UCSD-AML1 (cell line): ENCODE measurements around the gene TSPO.

ENCODE experiments used
- DNase-seq: peaks from one replicate; lab custom pipeline; 2025; ENCODE audit not compliant: unreplicated experiment; lab: John Stamatoyannopoulos, UW

TSPO gene

GRCh38 chr22:43174941-43175531 lies 23.7 kb downstream of the TSPO start:
- no peak for DNase-seq

GRCh38 chr22:43176090-43176489 lies 24.7 kb downstream of the TSPO start:
- DNase-seq, result no peak

- no peak for DNase-seq
Measured at GRCh38 chr22:43177479-43177878, 26.1 kb downstream of the TSPO start.

- no peak for DNase-seq
Measured at GRCh38 chr22:43179146-43179910, 28.0 kb downstream of the TSPO start.

GRCh38 chr22:43179911-43180195 lies 28.5 kb downstream of the TSPO start:
- no peak for DNase-seq

- no peak for DNase-seq
Measured at GRCh38 chr22:43180670-43181069, 29.3 kb downstream of the TSPO start.

- no peak for DNase-seq
Measured at GRCh38 chr22:43181321-43182076, 30.1 kb downstream of the TSPO start.

- no peak for DNase-seq
Measured at GRCh38 chr22:43182118-43182517, 30.8 kb downstream of the TSPO start.

- DNase-seq, result no peak
Measured at GRCh38 chr22:43182726-43183125, 31.4 kb downstream of the TSPO start.

GRCh38 chr22:43183496-43184277 lies 32.3 kb downstream of the TSPO start:
- DNase-seq, result no peak

GRCh38 chr22:43185860-43186261 lies 34.5 kb downstream of the TSPO start:
- DNase-seq, result no peak

- DNase-seq, result peak; percentile 59
Measured at GRCh38 chr22:43186272-43187170, 35.2 kb downstream of the TSPO start, which contains the start of gene TTLL12. TTLL12 (minus strand) TSS chr22:43187134; CDS start chr22:43187069, 65 bp downstream.

GRCh38 chr22:43187171-43188099 lies 36.1 kb downstream of the TSPO start:
- peak; percentile 98 for DNase-seq

- DNase-seq, result no peak
Measured at GRCh38 chr22:43188829-43189545, 37.6 kb downstream of the TSPO start.

GRCh38 chr22:43191831-43192230 lies 40.5 kb downstream of the TSPO start:
- no peak for DNase-seq

- no peak for DNase-seq
Measured at GRCh38 chr22:43197271-43197941, 46.0 kb downstream of the TSPO start.

- no peak for DNase-seq
Measured at GRCh38 chr22:43198126-43198525, 46.8 kb downstream of the TSPO start.

- no peak for DNase-seq
Measured at GRCh38 chr22:43198936-43199335, 47.6 kb downstream of the TSPO start.
